ENCODE data around the gene KDM7A. TPM values are rescaled to one million over a fixed set of nuclear protein-coding genes. Genes with fewer than 3 reads are reported as not detected.

KDM7A gene
- total and polyA plus RNA-seq, 9 of the 15 experiments (the other 6 are each of a cell fraction or from before 2014, with no cell fraction given), result 0.90 to 8.4 (median 7.0) TPM

DNA sequence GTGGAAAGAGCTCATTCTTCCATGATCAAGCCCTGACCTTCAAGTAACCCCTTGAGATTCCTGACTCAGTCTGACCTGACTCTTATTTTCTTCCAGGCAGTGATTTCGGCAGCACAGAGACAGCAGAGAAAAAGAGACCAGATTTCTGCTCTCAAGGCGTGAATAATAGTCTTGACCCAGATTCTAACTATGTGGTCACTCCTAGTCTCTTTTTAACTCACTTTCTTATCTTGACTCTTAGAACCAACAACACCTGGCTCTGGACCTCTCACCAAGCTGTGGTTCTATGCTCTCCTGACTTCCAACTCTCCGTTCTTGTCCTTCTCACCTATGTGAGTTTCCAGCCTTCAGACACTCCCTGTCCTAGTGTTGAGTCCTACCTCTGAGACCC is 36.9 kb upstream of the KDM7A start:
- no peak for ATAC-seq
- Histone ChIP-seq H3K79me2 (ENCODE audit: control insufficient read depth, insufficient read depth, low read length) (no peaks in the 10 kb centered on the region), H4K20me1 (replicated peaks; ENCODE audit: control insufficient read depth, insufficient read depth, low read length) (no peaks in the 10 kb centered on the region), H3K4me1 (replicated peaks in 1 of 2; ENCODE audit: control insufficient read depth in 2 of 2, insufficient read depth in 2 of 2, low read length in 2 of 2) (peaks cover 0 to 5% of the 10 kb centered on the region in 2 experiments; a peak in 1 of 5 replicates), H2AFZ (ENCODE audit: low read depth, low read length) (no peak overlapping the region), H3K4me3 (no peak overlapping the region), H3K27ac (ENCODE audit: extremely low read depth, low read depth, low read length) (no peak overlapping the region), H3K9me3 (replicated peaks; ENCODE audit: control insufficient read depth, insufficient read depth, low read depth, low read length) (no peaks in the 10 kb centered on the region), H3K9me1 (ENCODE audit: control insufficient read depth, insufficient read depth, low read length) (no peaks in the 10 kb centered on the region), H3K36me3 (ENCODE audit: control insufficient read depth, insufficient read depth, low read length) (no peaks in the 10 kb centered on the region), H3K27me3 (ENCODE audit: control insufficient read depth in 2 of 2, insufficient read depth in 2 of 2, low read length in 2 of 2) (peaks cover 10 to 34% of the 10 kb centered on the region in 2 experiments; a peak in 4 of 5 replicates), H3K9ac (ENCODE audit: insufficient read depth in 1 of 2, low read depth in 2 of 2, low read length in 2 of 2) (no peak overlapping the region), H3K4me2 (ENCODE audit: insufficient read depth, low read length) (no peak overlapping the region)
- TF ChIP-seq KDM1A (IDR thresholded peaks at IDR 0.05) (peak; percentile 15 to 32; a peak in 2 of 4 replicates), TOE1 (IDR thresholded peaks at IDR 0.05; ENCODE audit: borderline replicate concordance) (no peak), TOE1 (CRISPR knock-in tag; IDR thresholded peaks at IDR 0.05; ENCODE audit: borderline replicate concordance, low read depth) (0 out of 2 replicates have a peak, but pooled peaks have one; percentile 26), ZNF23 (CRISPR knock-in tag; IDR thresholded peaks at IDR 0.05) (no peak), FOS (IDR thresholded peaks at IDR 0.05; ENCODE audit: extremely low read depth, insufficient read length) (no peak)
- 33% methylated on average over 3 of the region's 3 CpGs for WGBS (ENCODE audit: insufficient coverage, low coverage, missing lambda C conversion rate)
- FAIRE-seq, result no peak
- no peak for DNase-seq (ENCODE audit: extremely low read depth in 1 of 4, low spot score in 3 of 4)
- ChIA-PET CTCF (ENCODE audit: low intra/inter-chr PET ratio) (no interaction called here), POLR2A (interaction anchor here (1.0 kb wide), 1 partner anchor 21 kb away, joined by 3 read pairs; no protein-coding TSS in a partner anchor)
- intact Hi-C loops (cut with micrococcal nuclease) (no loop called here), in situ Hi-C loops (cut with MboI) (no loop called here)
- no TSS peak for BruUV-seq (replicated peaks)

Data from K562 (cell line).